ENCODE data around the gene RHOXF2B. TPM values are rescaled to one million over a fixed set of nuclear protein-coding genes. Genes with fewer than 3 reads are reported as not detected.
"Not testable (repeated sequence)": the region's sequence is repeated elsewhere in the genome, so short reads cannot be mapped to it uniquely, and the experiment has no call there.

The RHOXF2B gene
- total RNA-seq, 1 donor from 2014 or later, result not detected

- H3K4me1 ChIP-seq, result no peaks in the 10 kb centered on the region
- no peaks in the 10 kb centered on the region for H3K36me3 ChIP-seq
- DNase-seq, result no peak
- no peak overlapping the region for H3K27ac ChIP-seq (replicated peaks)
- H3K27me3 ChIP-seq (ENCODE audit: low read depth), result no peaks in the 10 kb centered on the region
- no peaks in the 10 kb centered on the region for H3K9me3 ChIP-seq (replicated peaks)
- TF ChIP-seq CTCF (IDR thresholded peaks at IDR 0.05; ENCODE audit: borderline replicate concordance), result no peak
- no peak overlapping the region for H3K4me3 ChIP-seq
- intact Hi-C loops (cut with micrococcal nuclease), result no loop called here
Measured at GRCh38 chrX:120090208-120090607, 12.7 kb upstream of the RHOXF2B start.

GRCh38 chrX:120087289-120088017 lies 10.0 kb upstream of the RHOXF2B start:
- intact Hi-C loops (cut with micrococcal nuclease), result no loop called here
- peak overlapping the region; percentile 30 for H3K4me3 ChIP-seq
- TF ChIP-seq CTCF (IDR thresholded peaks at IDR 0.05; ENCODE audit: borderline replicate concordance), result no peak
- no peaks in the 10 kb centered on the region for H3K36me3 ChIP-seq
- H3K27me3 ChIP-seq (ENCODE audit: low read depth), result no peaks in the 10 kb centered on the region
- no peaks in the 10 kb centered on the region for H3K9me3 ChIP-seq (replicated peaks)
- no peaks in the 10 kb centered on the region for H3K4me1 ChIP-seq
- DNase-seq, result no peak
- H3K27ac ChIP-seq (replicated peaks), result no peak overlapping the region

GRCh38 chrX:120085553-120086185 lies 8.2 kb upstream of the RHOXF2B start:
- DNase-seq; H3K9me3 ChIP-seq (replicated peaks); H3K36me3 ChIP-seq; H3K27ac ChIP-seq (replicated peaks); H3K4me1 ChIP-seq; intact Hi-C loops (cut with micrococcal nuclease); H3K27me3 ChIP-seq (ENCODE audit: low read depth); H3K4me3 ChIP-seq: not testable (repeated sequence)

GRCh38 chrX:120066169-120066568 lies 11.3 kb downstream of the RHOXF2B start:
- H3K9me3 ChIP-seq (replicated peaks); DNase-seq; H3K4me3 ChIP-seq; H3K27me3 ChIP-seq (ENCODE audit: low read depth); H3K4me1 ChIP-seq; H3K36me3 ChIP-seq; intact Hi-C loops (cut with micrococcal nuclease); H3K27ac ChIP-seq (replicated peaks): not testable (repeated sequence)

- H3K36me3 ChIP-seq; DNase-seq; H3K9me3 ChIP-seq (replicated peaks); H3K27ac ChIP-seq (replicated peaks); H3K4me1 ChIP-seq; intact Hi-C loops (cut with micrococcal nuclease); H3K27me3 ChIP-seq (ENCODE audit: low read depth); H3K4me3 ChIP-seq: not testable (repeated sequence)
Measured at GRCh38 chrX:120042712-120043111, 34.8 kb downstream of the RHOXF2B start.

- H3K4me3 ChIP-seq; H3K4me1 ChIP-seq; intact Hi-C loops (cut with micrococcal nuclease); H3K27ac ChIP-seq (replicated peaks); DNase-seq; H3K36me3 ChIP-seq; H3K27me3 ChIP-seq (ENCODE audit: low read depth); H3K9me3 ChIP-seq (replicated peaks): not testable (repeated sequence)
Measured at GRCh38 chrX:120042247-120042646, 35.2 kb downstream of the RHOXF2B start.

- intact Hi-C loops (cut with micrococcal nuclease); DNase-seq; H3K27me3 ChIP-seq (ENCODE audit: low read depth); H3K4me3 ChIP-seq; H3K4me1 ChIP-seq; H3K9me3 ChIP-seq (replicated peaks); H3K27ac ChIP-seq (replicated peaks); H3K36me3 ChIP-seq: not testable (repeated sequence)
Measured at GRCh38 chrX:120040176-120040575, 37.3 kb downstream of the RHOXF2B start.

- not testable (repeated sequence) for DNase-seq
Measured at GRCh38 chrX:120039087-120039733, 38.3 kb downstream of the RHOXF2B start.

More at GRCh38 chrX:120039087-120039733, 38.3 kb downstream of the RHOXF2B start:
- H3K36me3 ChIP-seq; H3K4me1 ChIP-seq; intact Hi-C loops (cut with micrococcal nuclease); H3K27ac ChIP-seq (replicated peaks); H3K27me3 ChIP-seq (ENCODE audit: low read depth); H3K4me3 ChIP-seq; H3K9me3 ChIP-seq (replicated peaks): not testable (repeated sequence)
